ENCODE data around the gene NANOG. TPM values are rescaled to one million over a fixed set of nuclear protein-coding genes. Genes with fewer than 3 reads are reported as not detected.
"Not testable (repeated sequence)": the region's sequence is repeated elsewhere in the genome, so short reads cannot be mapped to it uniquely, and the experiment has no call there.

NANOG gene
- polyA plus RNA-seq (ENCODE audit: insufficient read length in 4 of 4) = under 1 TPM; 0.11 to 0.33 (median 0.27) TPM

GRCh38 chr12:7788884-7789528 lies at the start of gene NANOG:
TSS of gene NANOG (plus strand) at chr12:7789402. CDS start at chr12:7789615, 213 bp downstream.
- DNase-seq (ENCODE audit: low read depth in 4 of 4, low spot score in 2 of 4) = not testable (repeated sequence)

- no peak for DNase-seq (ENCODE audit: low read depth in 4 of 4, low spot score in 2 of 4)
Measured at GRCh38 chr12:7747246-7747645, 42.0 kb upstream of the NANOG start, which contains the start of gene CLEC4C. TSS of gene CLEC4C (minus strand) at chr12:7747375. CDS start at chr12:7747348, 27 bp downstream.

DNA sequence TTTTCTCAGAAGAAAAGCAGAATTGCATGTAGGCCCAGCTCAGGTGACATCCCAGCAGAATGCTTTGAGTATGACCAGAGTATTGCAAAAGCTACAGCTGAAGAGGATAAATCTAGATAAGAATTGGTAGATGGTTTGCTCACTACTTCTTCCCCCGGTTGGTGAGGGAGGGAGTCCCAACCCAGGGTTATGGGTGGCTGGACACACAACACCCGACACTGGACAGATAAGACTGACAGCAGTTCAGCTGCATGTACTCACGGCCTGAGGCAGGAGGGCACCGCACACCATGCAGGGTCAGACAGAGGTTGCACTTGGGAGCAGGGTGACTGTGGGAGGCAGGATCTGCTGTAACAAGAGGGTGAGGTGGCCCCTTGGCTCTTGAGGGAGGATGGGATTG lies 40.4 kb upstream of the NANOG start:
- DNase-seq (ENCODE audit: low read depth in 4 of 4, low spot score in 2 of 4) = no peak

DNA sequence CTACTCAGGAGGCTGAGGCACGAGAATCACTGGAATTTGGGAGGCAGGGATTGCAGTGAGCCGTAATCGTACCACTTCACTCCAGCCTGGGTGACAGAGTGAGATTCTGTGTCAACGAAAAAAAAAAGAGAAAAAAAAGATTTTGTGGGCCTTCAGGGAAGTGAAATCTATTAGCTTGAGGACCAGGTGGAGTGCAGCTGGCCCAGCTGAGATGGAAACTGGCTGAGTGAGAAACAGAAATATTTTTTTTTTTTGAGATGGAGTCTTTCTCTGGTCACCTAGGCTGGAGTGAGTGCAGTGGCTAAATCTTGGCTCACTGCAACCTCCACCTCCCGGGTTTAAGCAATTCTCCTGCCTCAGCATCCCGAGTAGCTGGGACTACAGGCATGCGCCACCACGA lies 39.8 kb upstream of the NANOG start:
- DNase-seq (ENCODE audit: low read depth in 4 of 4, low spot score in 2 of 4) = no peak

GRCh38 chr12:7750350-7750749 lies 38.9 kb upstream of the NANOG start:
- no peak for DNase-seq (ENCODE audit: low read depth in 4 of 4, low spot score in 2 of 4)

GRCh38 chr12:7751394-7751793 lies 37.8 kb upstream of the NANOG start:
- no peak for DNase-seq (ENCODE audit: low read depth in 4 of 4, low spot score in 2 of 4)

DNA sequence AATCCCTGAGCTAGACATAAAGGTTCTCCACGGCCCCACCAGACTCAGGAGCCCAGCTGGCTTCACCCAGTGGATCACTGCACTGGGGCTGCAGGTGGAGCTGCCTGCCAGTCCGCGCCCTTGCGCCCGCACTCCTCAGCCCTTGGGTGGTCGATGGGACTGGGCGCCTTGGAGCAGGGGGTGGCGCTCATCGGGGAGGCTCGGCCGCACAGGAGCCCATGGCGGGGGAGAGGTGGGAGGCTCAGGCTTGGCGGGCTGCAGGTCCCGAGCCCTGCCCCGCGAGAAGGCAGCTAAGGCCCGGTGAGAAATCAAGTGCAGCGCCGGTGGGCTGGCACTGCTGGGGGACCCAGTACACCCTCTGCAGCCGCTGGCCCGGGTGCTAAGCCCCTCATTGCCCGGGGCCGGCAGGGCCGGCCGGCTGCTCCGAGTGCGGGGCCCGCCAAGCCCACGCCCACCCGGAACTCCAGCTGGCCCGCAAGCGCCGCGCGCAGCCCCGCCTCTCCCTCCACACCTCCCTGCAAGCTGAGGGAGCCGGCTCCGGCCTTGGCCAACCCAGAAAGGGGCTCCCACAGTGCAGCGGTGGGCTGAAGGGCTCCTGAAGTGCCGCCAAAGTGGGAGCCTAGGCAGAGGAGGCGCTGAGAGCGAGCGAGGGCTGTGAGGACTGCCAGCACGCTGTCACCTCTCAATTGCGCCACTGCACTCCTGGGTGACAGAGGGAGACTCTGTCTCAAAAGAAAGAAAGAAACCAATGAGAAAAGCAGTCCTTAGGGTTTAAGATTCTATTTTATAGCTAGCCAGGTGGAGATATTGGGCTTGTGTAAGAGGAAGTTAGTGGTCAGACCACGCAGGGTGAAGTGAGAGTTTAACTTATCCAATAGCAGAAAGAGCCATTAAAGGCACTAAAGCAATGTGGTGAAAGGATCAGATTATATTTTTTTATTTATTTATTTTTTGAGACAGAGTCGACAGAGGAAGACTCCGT lies 37.0 kb upstream of the NANOG start:
- not testable (repeated sequence) for DNase-seq (ENCODE audit: low read depth in 4 of 4, low spot score in 2 of 4)

DNA sequence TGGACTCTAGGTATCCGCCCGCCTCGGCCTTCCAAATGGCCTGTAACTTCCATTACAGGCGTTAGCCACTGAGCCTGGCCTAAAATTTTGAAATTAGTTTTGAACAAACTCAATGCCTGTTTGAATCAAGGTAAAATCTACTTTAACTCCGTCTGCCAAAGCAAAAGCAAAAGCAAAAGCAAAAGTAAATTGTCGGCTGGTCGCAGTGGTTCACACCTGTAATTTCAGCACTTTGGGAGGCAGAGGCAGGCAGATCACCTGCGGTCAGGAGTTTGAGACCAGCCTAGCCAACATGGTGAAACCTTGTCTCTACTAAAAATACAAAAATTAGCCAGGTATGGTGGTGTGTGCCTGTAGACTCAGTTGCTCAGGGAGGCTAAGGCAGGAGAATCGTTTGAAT lies 33.5 kb upstream of the NANOG start:
- DNase-seq (ENCODE audit: low read depth in 4 of 4, low spot score in 2 of 4) = not testable (repeated sequence)

DNA sequence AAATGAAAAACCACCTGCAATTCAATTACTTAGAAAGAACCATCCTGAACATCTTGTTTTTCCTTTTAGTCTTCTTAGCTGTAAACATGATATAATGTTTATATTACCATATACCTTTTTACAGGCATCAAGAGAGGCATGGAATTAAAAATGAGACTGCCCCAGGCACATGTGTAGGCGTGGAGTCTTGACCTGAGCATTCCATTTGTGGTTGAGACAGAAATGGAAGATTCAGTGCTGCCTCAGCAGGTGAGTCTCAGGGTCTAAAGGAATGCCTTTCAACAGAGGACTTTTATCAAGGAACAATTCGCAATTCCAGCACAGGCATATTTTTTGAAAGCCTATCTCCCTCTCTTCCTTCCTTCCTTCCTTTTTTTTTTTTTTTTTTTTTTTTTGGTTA lies 32.2 kb upstream of the NANOG start:
- no peak for DNase-seq (ENCODE audit: low read depth in 4 of 4, low spot score in 2 of 4)

DNA sequence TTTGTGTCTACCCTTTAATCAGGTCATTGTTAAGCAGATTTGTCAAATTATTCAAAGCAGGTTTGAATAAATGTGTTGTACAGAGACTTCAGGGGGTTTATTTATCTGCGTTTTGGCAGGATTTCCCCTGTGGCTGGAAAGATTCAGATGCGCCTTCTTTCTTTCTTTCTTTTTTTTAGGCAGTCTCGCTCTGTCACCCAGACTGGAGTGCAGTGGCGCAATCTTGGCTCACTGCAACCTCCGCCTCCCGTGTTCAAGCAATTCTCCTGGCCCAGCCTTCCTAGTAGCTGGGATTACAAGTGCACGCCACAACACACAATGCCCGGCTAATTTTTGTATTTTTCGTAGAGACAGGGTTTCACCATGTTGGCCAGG lies 30.4 kb upstream of the NANOG start:
- DNase-seq (ENCODE audit: low read depth in 4 of 4, low spot score in 2 of 4) = no peak

- no peak for DNase-seq (ENCODE audit: low read depth in 4 of 4, low spot score in 2 of 4)
Measured at GRCh38 chr12:7769999-7770398, 19.2 kb upstream of the NANOG start.

GRCh38 chr12:7781274-7781673 lies 7.9 kb upstream of the NANOG start:
- no peak for DNase-seq (ENCODE audit: low read depth in 4 of 4, low spot score in 2 of 4)

GRCh38 chr12:7782055-7782454 lies 7.1 kb upstream of the NANOG start:
- no peak for DNase-seq (ENCODE audit: low read depth in 4 of 4, low spot score in 2 of 4)

- not testable (repeated sequence) for DNase-seq (ENCODE audit: low read depth in 4 of 4, low spot score in 2 of 4)
Measured at GRCh38 chr12:7783433-7783832, 5.8 kb upstream of the NANOG start.

GRCh38 chr12:7784701-7785100 lies 4.5 kb upstream of the NANOG start:
- no peak for DNase-seq (ENCODE audit: low read depth in 4 of 4, low spot score in 2 of 4)

DNA sequence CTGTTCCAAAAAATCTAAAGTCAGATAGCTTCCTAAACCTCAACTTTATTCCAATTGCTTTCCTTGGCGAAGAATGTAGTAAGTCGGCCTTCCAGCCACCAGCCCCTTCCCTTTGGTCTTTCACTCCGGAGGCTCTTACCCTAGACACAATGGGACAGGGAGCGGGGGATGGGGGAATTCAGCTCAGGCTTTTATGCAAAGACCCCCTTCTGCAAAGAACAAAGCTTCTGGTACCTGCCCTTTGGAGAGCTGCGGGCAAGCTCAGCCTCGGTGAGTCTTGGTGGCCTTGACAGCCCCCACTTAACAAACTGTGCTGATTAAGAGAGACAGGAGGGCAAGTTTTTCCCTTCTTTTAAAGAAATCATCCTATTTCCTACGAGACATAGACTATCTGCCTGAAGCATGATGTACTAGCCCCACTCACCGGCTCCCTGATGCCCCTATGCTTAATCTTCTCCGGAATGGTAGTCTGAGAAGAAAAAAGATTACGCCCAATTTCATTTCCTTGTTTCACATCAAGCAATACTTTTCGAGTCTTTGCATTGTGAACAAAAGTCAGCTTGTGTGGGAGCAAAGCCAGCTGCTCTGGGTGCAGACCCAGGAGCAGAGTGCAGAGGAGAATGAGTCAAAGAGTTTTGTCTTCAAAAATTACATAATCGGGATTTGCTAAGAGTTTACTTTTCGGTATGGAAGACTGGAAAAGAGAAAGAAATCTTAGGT lies 1.5 kb upstream of the NANOG start:
- DNase-seq (ENCODE audit: low read depth in 4 of 4, low spot score in 2 of 4) = no peak

GRCh38 chr12:7788294-7788660 lies 925 bp upstream of the NANOG start:
- DNase-seq (ENCODE audit: low read depth in 4 of 4, low spot score in 2 of 4) = no peak

GRCh38 chr12:7793211-7793610 lies 4.0 kb downstream of the NANOG start:
- DNase-seq (ENCODE audit: low read depth in 4 of 4, low spot score in 2 of 4) = no peak

DNA sequence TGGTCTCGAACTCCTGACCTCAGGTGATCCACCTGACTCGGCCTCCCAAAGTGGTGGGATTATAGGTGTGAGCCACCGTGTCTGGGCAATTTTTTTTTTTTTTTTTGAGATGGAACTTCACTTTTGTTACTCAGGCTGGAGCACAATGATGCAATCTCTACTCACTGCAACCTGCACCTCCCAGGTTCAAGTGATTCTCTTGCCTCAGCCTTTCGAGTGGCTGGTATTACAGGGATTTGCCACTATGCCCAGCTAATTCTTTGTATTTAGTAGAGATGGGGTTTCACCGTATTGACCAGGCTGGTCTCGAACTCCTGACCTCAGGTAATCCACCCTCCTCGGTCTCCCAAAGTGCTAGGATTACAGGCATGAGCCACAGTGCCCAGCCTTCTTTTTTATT lies 8.1 kb downstream of the NANOG start:
- not testable (repeated sequence) for DNase-seq (ENCODE audit: low read depth in 4 of 4, low spot score in 2 of 4)

- no peak for DNase-seq (ENCODE audit: low read depth in 4 of 4, low spot score in 2 of 4)
Measured at GRCh38 chr12:7797698-7798398, 8.6 kb downstream of the NANOG start.
